A673 (cell line): ENCODE measurements around the gene PABPN1L.

Experiments
- EZH2 ChIP-seq: fragments of 200-600 bp; sonication (generic); IDR thresholded peaks from 2 replicates; pipeline ENCODE4 v1.6.1; 2017; ENCODE audit warnings: borderline replicate concordance, low read depth, mild to moderate bottlenecking, mixed read lengths, antibody characterized with exemption, low read length; ENCODE audit not compliant: poor library complexity, severe bottlenecking
- TF ChIP-seq, protein P1 (sequence below): fragments of 300-800, 200-600 bp; sonication (generic); conservative IDR thresholded peaks from 2 replicates; pipeline ENCODE4 v1.5.1; 2017; ENCODE audit warnings: low read depth, mild to moderate bottlenecking, antibody characterized with exemption, low read length, moderate library complexity, mixed read lengths

GRCh38 chr16:88874938-88875599, 8.6 kb upstream of the PABPN1L start:
- TF ChIP-seq, protein P1, sequence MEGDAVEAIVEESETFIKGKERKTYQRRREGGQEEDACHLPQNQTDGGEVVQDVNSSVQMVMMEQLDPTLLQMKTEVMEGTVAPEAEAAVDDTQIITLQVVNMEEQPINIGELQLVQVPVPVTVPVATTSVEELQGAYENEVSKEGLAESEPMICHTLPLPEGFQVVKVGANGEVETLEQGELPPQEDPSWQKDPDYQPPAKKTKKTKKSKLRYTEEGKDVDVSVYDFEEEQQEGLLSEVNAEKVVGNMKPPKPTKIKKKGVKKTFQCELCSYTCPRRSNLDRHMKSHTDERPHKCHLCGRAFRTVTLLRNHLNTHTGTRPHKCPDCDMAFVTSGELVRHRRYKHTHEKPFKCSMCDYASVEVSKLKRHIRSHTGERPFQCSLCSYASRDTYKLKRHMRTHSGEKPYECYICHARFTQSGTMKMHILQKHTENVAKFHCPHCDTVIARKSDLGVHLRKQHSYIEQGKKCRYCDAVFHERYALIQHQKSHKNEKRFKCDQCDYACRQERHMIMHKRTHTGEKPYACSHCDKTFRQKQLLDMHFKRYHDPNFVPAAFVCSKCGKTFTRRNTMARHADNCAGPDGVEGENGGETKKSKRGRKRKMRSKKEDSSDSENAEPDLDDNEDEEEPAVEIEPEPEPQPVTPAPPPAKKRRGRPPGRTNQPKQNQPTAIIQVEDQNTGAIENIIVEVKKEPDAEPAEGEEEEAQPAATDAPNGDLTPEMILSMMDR, result no peak
- TF ChIP-seq EZH2, result no peak
